ENCODE results near the gene GPR42. TPM values are rescaled to one million over a fixed set of nuclear protein-coding genes. Genes with fewer than 3 reads are reported as not detected.

Gene GPR42
- total RNA-seq, 4 donors from 2014 or later, result not detected

GRCh38 chr19:35414442-35414841, 43.6 kb downstream of the GPR42 start:
- DNase-seq (ENCODE audit: low spot score in 2 of 2), result no peak
- intact Hi-C loops (cut with DNase I; ENCODE audit: low total_unique reads), result no loop called here
- no peak for TF ChIP-seq CTCF (IDR thresholded peaks at IDR 0.05)
- no peak overlapping the region for H3K4me3 ChIP-seq (ENCODE audit: low read depth, poor library complexity, severe bottlenecking)
- WGBS, 2 donors, result 83 to 95% methylated on average over 3 of the region's 3 CpGs

- TF ChIP-seq CTCF (IDR thresholded peaks at IDR 0.05) (no peak), POLR2A (IDR thresholded peaks at IDR 0.05) (no peak)
- DNase-seq (ENCODE audit: low spot score in 2 of 2), result no peak
- no peak overlapping the region for H3K4me3 ChIP-seq (ENCODE audit: low read depth, poor library complexity, severe bottlenecking)
- intact Hi-C loops (cut with DNase I; ENCODE audit: low total_unique reads), result no loop called here
- WGBS, 2 donors, result 62 to 68% methylated on average over 7 of the region's 7 CpGs
Observed at GRCh38 chr19:35416331-35416730, 45.5 kb downstream of the GPR42 start.

- no peak for TF ChIP-seq CTCF (IDR thresholded peaks at IDR 0.05)
- no peak for TF ChIP-seq POLR2A (IDR thresholded peaks at IDR 0.05)
- no peak overlapping the region for H3K4me3 ChIP-seq (ENCODE audit: low read depth, poor library complexity, severe bottlenecking)
- intact Hi-C loops (cut with DNase I; ENCODE audit: low total_unique reads), result no loop called here
- 85 to 88% methylated on average over 2 of the region's 2 CpGs for WGBS, 2 donors
- no peak for DNase-seq (ENCODE audit: low spot score in 2 of 2)
Observed at GRCh38 chr19:35417278-35417677, 46.4 kb downstream of the GPR42 start.

- intact Hi-C loops (cut with DNase I; ENCODE audit: low total_unique reads), result no loop called here
- no peak for TF ChIP-seq POLR2A (IDR thresholded peaks at IDR 0.05)
- TF ChIP-seq CTCF (IDR thresholded peaks at IDR 0.05), result no peak
- 79 to 80% methylated on average over 7 of the region's 7 CpGs for WGBS, 2 donors
- no peak for DNase-seq (ENCODE audit: low spot score in 2 of 2)
- H3K4me3 ChIP-seq (ENCODE audit: low read depth, poor library complexity, severe bottlenecking), result no peak overlapping the region
Observed at GRCh38 chr19:35417713-35418534, 47.1 kb downstream of the GPR42 start.

GRCh38 chr19:35419046-35419445, 48.2 kb downstream of the GPR42 start:
- TF ChIP-seq POLR2A (IDR thresholded peaks at IDR 0.05), result no peak
- no peak for TF ChIP-seq CTCF (IDR thresholded peaks at IDR 0.05)
- intact Hi-C loops (cut with DNase I; ENCODE audit: low total_unique reads), result no loop called here
- WGBS, 2 donors, result 46 to 55% methylated on average over 3 of the region's 3 CpGs
- no peak overlapping the region for H3K4me3 ChIP-seq (ENCODE audit: low read depth, poor library complexity, severe bottlenecking)
- no peak for DNase-seq (ENCODE audit: low spot score in 2 of 2)

GRCh38 chr19:35419805-35420204, 48.9 kb downstream of the GPR42 start:
- TF ChIP-seq CTCF (IDR thresholded peaks at IDR 0.05) (no peak), POLR2A (IDR thresholded peaks at IDR 0.05) (no peak)
- 61 to 64% methylated on average over 5 of the region's 5 CpGs for WGBS, 2 donors
- no peak overlapping the region for H3K4me3 ChIP-seq (ENCODE audit: low read depth, poor library complexity, severe bottlenecking)
- DNase-seq (ENCODE audit: low spot score in 2 of 2), result no peak
- intact Hi-C loops (cut with DNase I; ENCODE audit: low total_unique reads), result no loop called here
